ENCODE measurements around the gene IMMP2L.

Gene IMMP2L

GRCh38 chr7:110973196-110973990 is 588.9 kb downstream of the IMMP2L start:
- no peak for TF ChIP-seq CTCF (IDR thresholded peaks at IDR 0.05)
- Histone ChIP-seq H3K27me3 (no peaks in the 10 kb centered on the region), H3K27ac (no peak overlapping the region), H3K4me3 (ENCODE audit: low read depth in 1 of 2, low read length in 1 of 2) (no peak overlapping the region), H3K4me1 (ENCODE audit: control insufficient read depth in 1 of 2, insufficient read depth in 1 of 2, low read depth in 1 of 2, low read length in 1 of 2) (no peaks in the 10 kb centered on the region), H3K9me3 (no peaks in the 10 kb centered on the region), H3K36me3 (no peaks in the 10 kb centered on the region)

GRCh38 chr7:110964775-110965174 is 597.5 kb downstream of the IMMP2L start:
- Histone ChIP-seq H3K27me3 (no peaks in the 10 kb centered on the region), H3K4me3 (ENCODE audit: low read depth in 1 of 2, low read length in 1 of 2) (no peak overlapping the region), H3K36me3 (no peaks in the 10 kb centered on the region), H3K4me1 (ENCODE audit: control insufficient read depth in 1 of 2, insufficient read depth in 1 of 2, low read depth in 1 of 2, low read length in 1 of 2) (no peaks in the 10 kb centered on the region), H3K27ac (no peak overlapping the region), H3K9me3 (no peaks in the 10 kb centered on the region)
- TF ChIP-seq CTCF (IDR thresholded peaks at IDR 0.05): no peak

GRCh38 chr7:110962826-110963225 is 599.5 kb downstream of the IMMP2L start:
- no peaks in the 10 kb centered on the region for H3K4me1 ChIP-seq (ENCODE audit: control insufficient read depth in 1 of 2, insufficient read depth in 1 of 2, low read depth in 1 of 2, low read length in 1 of 2)
- no peak overlapping the region for H3K4me3 ChIP-seq (ENCODE audit: low read depth in 1 of 2, low read length in 1 of 2)
- no peak for TF ChIP-seq CTCF (IDR thresholded peaks at IDR 0.05)
- H3K27ac ChIP-seq: no peak overlapping the region
- H3K36me3 ChIP-seq: no peaks in the 10 kb centered on the region
- no peaks in the 10 kb centered on the region for H3K9me3 ChIP-seq
- H3K27me3 ChIP-seq: no peaks in the 10 kb centered on the region

- no peaks in the 10 kb centered on the region for H3K36me3 ChIP-seq
- no peak for TF ChIP-seq CTCF (IDR thresholded peaks at IDR 0.05)
- H3K4me1 ChIP-seq (ENCODE audit: control insufficient read depth in 1 of 2, insufficient read depth in 1 of 2, low read depth in 1 of 2, low read length in 1 of 2): no peaks in the 10 kb centered on the region
Observed at GRCh38 chr7:110962374-110962773, 599.9 kb downstream of the IMMP2L start.

GRCh38 chr7:110960811-110961210 is 601.5 kb downstream of the IMMP2L start:
- Histone ChIP-seq H3K4me3 (ENCODE audit: low read depth in 1 of 2, low read length in 1 of 2) (no peak overlapping the region), H3K36me3 (no peaks in the 10 kb centered on the region), H3K27me3 (no peaks in the 10 kb centered on the region), H3K9me3 (no peaks in the 10 kb centered on the region), H3K27ac (no peak overlapping the region), H3K4me1 (ENCODE audit: control insufficient read depth in 1 of 2, insufficient read depth in 1 of 2, low read depth in 1 of 2, low read length in 1 of 2) (no peaks in the 10 kb centered on the region)
- TF ChIP-seq CTCF (IDR thresholded peaks at IDR 0.05): no peak

More at GRCh38 chr7:110962374-110962773, 599.9 kb downstream of the IMMP2L start:
- Histone ChIP-seq H3K27me3 (no peaks in the 10 kb centered on the region), H3K4me3 (ENCODE audit: low read depth in 1 of 2, low read length in 1 of 2) (no peak overlapping the region), H3K9me3 (no peaks in the 10 kb centered on the region), H3K27ac (no peak overlapping the region)
